K562 (cell line): Measurements from ENCODE around the gene FAM98C. TPM values are rescaled to one million over a fixed set of nuclear protein-coding genes. Genes with fewer than 3 reads are reported as not detected.

Experiments used
- ARID2 ChIP-seq: fragments of 450-650 bp; IDR thresholded peaks from 2 replicates; pipeline ENCODE4 v1.6.1; 2017; ENCODE audit warnings: antibody characterized with exemption, mild to moderate bottlenecking
- ATF1 ChIP-seq, 2 experiments: fragments of 450-650 bp in 1 of 2; IDR thresholded peaks; 2 replicates each; pipeline ENCODE4 v1.6.1; 2016; ENCODE audit warnings: missing compliant biosample characterization in 1 of 2, missing genetic modification characterization in 1 of 2
- BRD4 ChIP-seq: fragments of 200-600 bp; sonication (generic); IDR thresholded peaks from 2 replicates; pipeline ENCODE4 v1.6.1; 2017; ENCODE audit warnings: inconsistent platforms
- COPS2 ChIP-seq: fragments of 450-650 bp; conservative IDR thresholded peaks from 2 replicates; pipeline ENCODE4 v1.6.1; 2016; ENCODE audit warnings: mild to moderate bottlenecking, moderate library complexity
- CREB1 ChIP-seq, 2 experiments: sonication (generic) in 1 of 2; formaldehyde crosslinking in 1 of 2; IDR thresholded peaks; 2 replicates each; pipeline versions ENCODE4 v1.6.1 to v1.8.0; 2012 to 2022; ENCODE audit warnings: inconsistent platforms in 1 of 2, mild to moderate bottlenecking in 1 of 2, missing genetic modification reagents in 1 of 2, moderate library complexity in 1 of 2
- CREM ChIP-seq: IDR thresholded peaks from 2 replicates; pipeline ENCODE4 v1.6.1; 2014; ENCODE audit warnings: antibody characterized with exemption, low read depth
- DMBX1 ChIP-seq: fragments of 250-450 bp; sonication (Bioruptor Pico); IDR thresholded peaks from 2 replicates; pipeline ENCODE4 v1.8.0; 2022; ENCODE audit warnings: inconsistent platforms, mild to moderate bottlenecking, moderate library complexity, borderline replicate concordance
- ETV1 ChIP-seq: fragments of 450-650 bp; conservative IDR thresholded peaks from 2 replicates; pipeline ENCODE4 v1.6.1; 2016; ENCODE audit warnings: missing genetic modification characterization, control low read depth, low read depth, missing compliant biosample characterization
- GABPB2 ChIP-seq: fragments of 250-450 bp; sonication (Bioruptor Pico); conservative IDR thresholded peaks from 2 replicates; pipeline ENCODE4 v1.5.1; 2021; ENCODE audit warnings: mild to moderate bottlenecking
- MCM3 ChIP-seq: fragments of 450-650 bp; IDR thresholded peaks from 2 replicates; pipeline ENCODE4 v1.6.1; 2016
- PRPF4 ChIP-seq: fragments of 200-400 bp; formaldehyde crosslinking; IDR thresholded peaks from one replicate; pipeline ENCODE4 v1.6.1; 2017; ENCODE audit warnings: low read length, low read depth, mild to moderate bottlenecking; ENCODE audit not compliant: insufficient read depth, poor library complexity, severe bottlenecking
- RFX5 ChIP-seq: IDR thresholded peaks from 2 replicates; pipeline ENCODE4 v1.6.1; 2011; ENCODE audit warnings: low read depth, mild to moderate bottlenecking, improper control_type of control experiment, low read length
- SIRT6 ChIP-seq: IDR thresholded peaks from one replicate; pipeline ENCODE4 v1.6.1; 2012; ENCODE audit warnings: low read depth, mild to moderate bottlenecking, control low read depth, inconsistent platforms, low read length, moderate library complexity
- SMARCA4 ChIP-seq: fragments of 450-650 bp; IDR thresholded peaks from 2 replicates; pipeline ENCODE4 v1.6.1; 2016
- SREBF2 ChIP-seq: sonication (generic); formaldehyde crosslinking; IDR thresholded peaks from 2 replicates; pipeline ENCODE4 v1.4.0; 2020; ENCODE audit warnings: mild to moderate bottlenecking, missing genetic modification reagents
- ZBTB17 ChIP-seq: fragments of 450-650 bp; formaldehyde crosslinking; IDR thresholded peaks from 2 replicates; pipeline ENCODE4 v1.4.0; 2020; ENCODE audit warnings: mild to moderate bottlenecking
- ZNF785 ChIP-seq: fragments of 250-450 bp; sonication (Bioruptor Pico); IDR thresholded peaks from 2 replicates; pipeline ENCODE4 v1.4.0; 2020; ENCODE audit warnings: mild to moderate bottlenecking
- polyA plus RNA-seq, 8 experiments: library from polyadenylated mRNA; depleted of rRNA in 4 of 8; stranded (reverse) in 5 of 8; unstranded in 3 of 8; fragments of >200 nt; fragmentation: Nextera tagmentation in 2 of 8; fragmentation: Illumina TruSeq in 1 of 8; extraction: Ambion mirVana in 2 of 8; extraction: Trizol in 1 of 8; gene quantifications; 2 replicates each; pipeline versions ENCODE4 v1.2.1 to v1.2.3, GENCODE V29; 2011 to 2014; ENCODE audit warnings: inconsistent platforms in 1 of 8, missing spikeins in 1 of 8
- total RNA-seq, 7 experiments: library from RNA; depleted of rRNA in 6 of 7; stranded (reverse); fragments of >200 nt in 6 of 7; fragmentation: Illumina TruSeq in 2 of 7; extraction: Trizol in 2 of 7; gene quantifications; 2 replicates each; pipeline versions ENCODE4 v1.2.1 to v1.2.3, GENCODE V29; 2011 to 2021; ENCODE audit warnings: low replicate concordance in 1 of 7
- TF ChIP-seq, protein P1 (sequence below): fragments of 450-650 bp; formaldehyde crosslinking; IDR thresholded peaks from 2 replicates; pipeline ENCODE4 v1.4.0; 2020; ENCODE audit warnings: mild to moderate bottlenecking, moderate library complexity
- TF ChIP-seq, protein P2 (sequence below): sonication (generic); formaldehyde crosslinking; IDR thresholded peaks from 2 replicates; pipeline ENCODE4 v1.8.0; 2022; ENCODE audit warnings: mild to moderate bottlenecking, missing genetic modification reagents
- TF ChIP-seq, protein P3 (sequence below): fragments of 250-450 bp; sonication (Bioruptor Pico); IDR thresholded peaks from 2 replicates; pipeline ENCODE4 v1.5.0; 2021; ENCODE audit warnings: mild to moderate bottlenecking, borderline replicate concordance
- TF ChIP-seq, protein P4 (sequence below): fragments of 450-650 bp; conservative IDR thresholded peaks from 2 replicates; pipeline ENCODE4 v1.6.1; 2016; ENCODE audit warnings: missing genetic modification characterization, low read depth, mild to moderate bottlenecking, control low read depth, missing compliant biosample characterization
- TF ChIP-seq, protein P5 (sequence below): fragments of 450-650 bp; IDR thresholded peaks from 2 replicates; pipeline ENCODE4 v1.6.1; 2016; ENCODE audit warnings: missing biosample characterization, missing genetic modification characterization

Gene FAM98C
- total and polyA plus RNA-seq, 9 of the 15 experiments (the other 6 are each of a cell fraction or from before 2014, with no cell fraction given) = 1.7 to 43.8 (median 13.7) TPM

DNA sequence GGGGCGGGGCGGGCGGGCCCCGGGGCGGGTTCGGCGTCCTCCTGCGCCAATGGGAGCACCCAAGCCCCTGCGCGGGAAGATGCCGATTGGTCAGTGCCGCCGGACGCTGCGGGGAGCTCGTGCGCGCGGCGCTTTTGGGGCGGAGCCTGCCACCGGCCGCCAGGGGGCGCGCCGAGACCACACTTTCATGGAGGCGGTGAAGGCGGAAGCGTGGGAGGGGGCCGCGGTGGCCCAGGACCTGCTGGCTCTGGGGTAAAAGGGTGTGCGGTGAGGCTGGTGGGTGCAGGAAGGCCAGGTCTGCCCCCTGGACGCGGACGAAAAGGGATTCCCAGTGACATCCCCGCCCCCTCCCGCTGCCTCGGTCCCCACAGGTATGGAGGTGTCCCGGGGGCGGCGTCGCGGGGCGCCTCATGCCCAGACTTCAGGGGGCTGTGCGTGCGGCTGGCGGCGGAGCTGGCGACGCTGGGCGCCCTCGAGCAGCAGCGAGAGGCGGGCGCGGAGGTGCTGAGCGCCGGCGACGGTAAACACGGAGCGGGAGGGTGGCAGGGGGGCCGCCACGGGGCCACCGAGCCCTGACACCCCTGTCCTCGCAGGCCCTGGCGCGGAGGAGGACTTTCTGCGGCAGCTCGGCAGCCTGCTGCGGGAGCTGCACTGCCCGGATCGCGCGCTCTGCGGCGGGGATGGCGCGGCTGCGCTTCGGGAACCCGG, at the start of gene FAM98C (continued):
- no peak for TF ChIP-seq MCM3
- no peak for TF ChIP-seq DMBX1
- 0 out of 2 replicates have a peak, but pooled peaks have one; percentile 37 for TF ChIP-seq BRD4
- TF ChIP-seq, protein P1, sequence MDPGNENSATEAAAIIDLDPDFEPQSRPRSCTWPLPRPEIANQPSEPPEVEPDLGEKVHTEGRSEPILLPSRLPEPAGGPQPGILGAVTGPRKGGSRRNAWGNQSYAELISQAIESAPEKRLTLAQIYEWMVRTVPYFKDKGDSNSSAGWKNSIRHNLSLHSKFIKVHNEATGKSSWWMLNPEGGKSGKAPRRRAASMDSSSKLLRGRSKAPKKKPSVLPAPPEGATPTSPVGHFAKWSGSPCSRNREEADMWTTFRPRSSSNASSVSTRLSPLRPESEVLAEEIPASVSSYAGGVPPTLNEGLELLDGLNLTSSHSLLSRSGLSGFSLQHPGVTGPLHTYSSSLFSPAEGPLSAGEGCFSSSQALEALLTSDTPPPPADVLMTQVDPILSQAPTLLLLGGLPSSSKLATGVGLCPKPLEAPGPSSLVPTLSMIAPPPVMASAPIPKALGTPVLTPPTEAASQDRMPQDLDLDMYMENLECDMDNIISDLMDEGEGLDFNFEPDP = no peak
- TF ChIP-seq COPS2 = no peak
- no peak for TF ChIP-seq RFX5
- TF ChIP-seq SMARCA4 = no peak
- TF ChIP-seq ATF1 (CRISPR knock-in tag; IDR thresholded peaks at IDR 0.05) = 0 out of 2 replicates have a peak, but pooled peaks have one; percentile 26
- peak; percentile 85 for TF ChIP-seq ATF1 (tag; IDR thresholded peaks at IDR 0.05)
- TF ChIP-seq, protein P2, sequence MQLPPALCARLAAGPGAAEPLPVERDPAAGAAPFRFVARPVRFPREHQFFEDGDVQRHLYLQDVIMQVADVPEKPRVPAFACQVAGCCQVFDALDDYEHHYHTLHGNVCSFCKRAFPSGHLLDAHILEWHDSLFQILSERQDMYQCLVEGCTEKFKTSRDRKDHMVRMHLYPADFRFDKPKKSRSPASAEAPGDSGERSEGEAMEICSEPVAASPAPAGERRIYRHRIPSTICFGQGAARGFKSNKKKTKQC = peak; percentile 28; the same call in 1 of the 2 replicates
- TF ChIP-seq CREB1 (IDR thresholded peaks at IDR 0.05) = no peak; the same call in 1 of the 2 replicates
- TF ChIP-seq CREB1 (CRISPR knock-in tag; IDR thresholded peaks at IDR 0.05) = peak; percentile 78
- TF ChIP-seq SREBF2 (CRISPR knock-in tag) = no peak
- TF ChIP-seq, protein P3, sequence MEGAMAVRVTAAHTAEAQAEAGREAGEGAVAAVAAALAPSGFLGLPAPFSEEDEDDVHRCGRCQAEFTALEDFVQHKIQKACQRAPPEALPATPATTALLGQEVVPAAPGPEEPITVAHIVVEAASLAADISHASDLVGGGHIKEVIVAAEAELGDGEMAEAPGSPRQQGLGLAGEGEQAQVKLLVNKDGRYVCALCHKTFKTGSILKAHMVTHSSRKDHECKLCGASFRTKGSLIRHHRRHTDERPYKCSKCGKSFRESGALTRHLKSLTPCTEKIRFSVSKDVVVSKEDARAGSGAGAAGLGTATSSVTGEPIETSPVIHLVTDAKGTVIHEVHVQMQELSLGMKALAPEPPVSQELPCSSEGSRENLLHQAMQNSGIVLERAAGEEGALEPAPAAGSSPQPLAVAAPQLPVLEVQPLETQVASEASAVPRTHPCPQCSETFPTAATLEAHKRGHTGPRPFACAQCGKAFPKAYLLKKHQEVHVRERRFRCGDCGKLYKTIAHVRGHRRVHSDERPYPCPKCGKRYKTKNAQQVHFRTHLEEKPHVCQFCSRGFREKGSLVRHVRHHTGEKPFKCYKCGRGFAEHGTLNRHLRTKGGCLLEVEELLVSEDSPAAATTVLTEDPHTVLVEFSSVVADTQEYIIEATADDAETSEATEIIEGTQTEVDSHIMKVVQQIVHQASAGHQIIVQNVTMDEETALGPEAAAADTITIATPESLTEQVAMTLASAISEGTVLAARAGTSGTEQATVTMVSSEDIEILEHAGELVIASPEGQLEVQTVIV = no peak
- TF ChIP-seq ZNF785 (CRISPR knock-in tag) = no peak
- TF ChIP-seq ARID2 = 0 out of 2 replicates have a peak, but pooled peaks have one; percentile 8
- TF ChIP-seq CREM = peak; percentile 57; the same call in 1 of the 2 replicates
- TF ChIP-seq PRPF4 = peak; percentile 70
- TF ChIP-seq ZBTB17 (CRISPR knock-in tag) = 0 out of 2 replicates have a peak, but pooled peaks have one; percentile 22
- TF ChIP-seq, protein P4, sequence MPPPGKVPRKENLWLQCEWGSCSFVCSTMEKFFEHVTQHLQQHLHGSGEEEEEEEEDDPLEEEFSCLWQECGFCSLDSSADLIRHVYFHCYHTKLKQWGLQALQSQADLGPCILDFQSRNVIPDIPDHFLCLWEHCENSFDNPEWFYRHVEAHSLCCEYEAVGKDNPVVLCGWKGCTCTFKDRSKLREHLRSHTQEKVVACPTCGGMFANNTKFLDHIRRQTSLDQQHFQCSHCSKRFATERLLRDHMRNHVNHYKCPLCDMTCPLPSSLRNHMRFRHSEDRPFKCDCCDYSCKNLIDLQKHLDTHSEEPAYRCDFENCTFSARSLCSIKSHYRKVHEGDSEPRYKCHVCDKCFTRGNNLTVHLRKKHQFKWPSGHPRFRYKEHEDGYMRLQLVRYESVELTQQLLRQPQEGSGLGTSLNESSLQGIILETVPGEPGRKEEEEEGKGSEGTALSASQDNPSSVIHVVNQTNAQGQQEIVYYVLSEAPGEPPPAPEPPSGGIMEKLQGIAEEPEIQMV = no peak
- TF ChIP-seq, protein P5, sequence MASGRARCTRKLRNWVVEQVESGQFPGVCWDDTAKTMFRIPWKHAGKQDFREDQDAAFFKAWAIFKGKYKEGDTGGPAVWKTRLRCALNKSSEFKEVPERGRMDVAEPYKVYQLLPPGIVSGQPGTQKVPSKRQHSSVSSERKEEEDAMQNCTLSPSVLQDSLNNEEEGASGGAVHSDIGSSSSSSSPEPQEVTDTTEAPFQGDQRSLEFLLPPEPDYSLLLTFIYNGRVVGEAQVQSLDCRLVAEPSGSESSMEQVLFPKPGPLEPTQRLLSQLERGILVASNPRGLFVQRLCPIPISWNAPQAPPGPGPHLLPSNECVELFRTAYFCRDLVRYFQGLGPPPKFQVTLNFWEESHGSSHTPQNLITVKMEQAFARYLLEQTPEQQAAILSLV = no peak
- TF ChIP-seq GABPB2 (CRISPR knock-in tag) = no peak
- no peak for TF ChIP-seq SIRT6
- TF ChIP-seq ETV1 (tag) = peak; percentile 85
